SK-N-SH treated with all-trans-retinoic acid at 6 μM for 48 hours (cell line): ENCODE measurements around the gene RFX3.

Source experiments
- ATAC-seq: fragments of 200-7000 bp; cut with Tn5 transposase; 3 replicates; pipeline ENCODE4 v1.9.1; 2020; ENCODE audit warnings: mild to moderate bottlenecking, moderate library complexity
- CSDC2 ChIP-seq: fragments of 250-450 bp; sonication (Bioruptor Pico); IDR thresholded peaks from 2 replicates; pipeline ENCODE4 v1.5.0; 2020; ENCODE audit warnings: mild to moderate bottlenecking, moderate library complexity
- ESRRG ChIP-seq: fragments of 250-450 bp; sonication (Bioruptor Pico); IDR thresholded peaks from 2 replicates; pipeline ENCODE4 v1.6.1; 2021; ENCODE audit warnings: mild to moderate bottlenecking
- GLIS3 ChIP-seq: fragments of 250-450 bp; sonication (Bioruptor Pico); IDR thresholded peaks from 2 replicates; pipeline ENCODE4 v1.5.0; 2020; ENCODE audit warnings: mild to moderate bottlenecking, moderate library complexity
- ISL1 ChIP-seq: fragments of 250-450 bp; sonication (Bioruptor Pico); IDR thresholded peaks from 2 replicates; pipeline ENCODE4 v2.1.2; 2022; ENCODE audit warnings: mild to moderate bottlenecking, moderate library complexity
- OSR1 ChIP-seq: fragments of 250-450 bp; sonication (Bioruptor Pico); IDR thresholded peaks from 2 replicates; pipeline ENCODE4 v1.8.0; 2022; ENCODE audit warnings: moderate library complexity, mild to moderate bottlenecking, inconsistent platforms
- PPARA ChIP-seq: fragments of 250-450 bp; sonication (Bioruptor Pico); IDR thresholded peaks from 2 replicates; pipeline ENCODE4 v1.5.0; 2020; ENCODE audit warnings: mild to moderate bottlenecking, borderline replicate concordance
- RARB ChIP-seq: fragments of 250-450 bp; sonication (Bioruptor Pico); IDR thresholded peaks from 2 replicates; pipeline ENCODE4 v1.8.0; 2021; ENCODE audit warnings: mild to moderate bottlenecking, moderate library complexity
- SNAI2 ChIP-seq: fragments of 250-450 bp; sonication (Bioruptor Pico); IDR thresholded peaks from 2 replicates; pipeline ENCODE4 v1.5.0; 2020; ENCODE audit warnings: mild to moderate bottlenecking, moderate library complexity
- TCF4 ChIP-seq: fragments of 250-450 bp; sonication (Bioruptor Pico); IDR thresholded peaks from 2 replicates; pipeline ENCODE4 v1.8.0; 2021; ENCODE audit warnings: mild to moderate bottlenecking, moderate library complexity, borderline replicate concordance
- TOX ChIP-seq: fragments of 250-450 bp; sonication (Bioruptor Pico); IDR thresholded peaks from 2 replicates; pipeline ENCODE4 v1.8.0; 2021; ENCODE audit warnings: mild to moderate bottlenecking, moderate library complexity, borderline replicate concordance
- ZC3H10 ChIP-seq: fragments of 250-450 bp; sonication (Bioruptor Pico); IDR thresholded peaks from 2 replicates; pipeline ENCODE4 v1.5.1; 2021; ENCODE audit warnings: mild to moderate bottlenecking, moderate library complexity
- ZFP3 ChIP-seq: fragments of 250-450 bp; sonication (Bioruptor Pico); IDR thresholded peaks from 2 replicates; pipeline ENCODE4 v1.5.0; 2020; ENCODE audit warnings: mild to moderate bottlenecking, moderate library complexity
- ZFP30 ChIP-seq: fragments of 450-650 bp; formaldehyde crosslinking; IDR thresholded peaks from 2 replicates; pipeline ENCODE4 v1.5.0; 2022; ENCODE audit warnings: mild to moderate bottlenecking, moderate library complexity
- ZNF565 ChIP-seq: fragments of 450-650 bp; formaldehyde crosslinking; conservative IDR thresholded peaks from 2 replicates; pipeline ENCODE4 v1.5.0; 2020; ENCODE audit warnings: low read depth, mild to moderate bottlenecking, moderate library complexity
- ZNF70 ChIP-seq: fragments of 450-650 bp; formaldehyde crosslinking; IDR thresholded peaks from 2 replicates; pipeline ENCODE4 v1.5.0; 2020; ENCODE audit warnings: mild to moderate bottlenecking, moderate library complexity
- ZNF8 ChIP-seq: fragments of 450-650 bp; formaldehyde crosslinking; IDR thresholded peaks from 2 replicates; pipeline ENCODE4 v1.5.0; 2020; ENCODE audit warnings: mild to moderate bottlenecking, moderate library complexity
- TF ChIP-seq, protein P1 (sequence below): fragments of 250-450 bp; sonication (Bioruptor Pico); IDR thresholded peaks from 2 replicates; pipeline ENCODE4 v1.5.1; 2021; ENCODE audit warnings: mild to moderate bottlenecking, moderate library complexity
- TF ChIP-seq, protein P2 (sequence below): fragments of 250-450 bp; sonication (Bioruptor Pico); IDR thresholded peaks from 2 replicates; pipeline ENCODE4 v1.8.0; 2020; ENCODE audit warnings: mild to moderate bottlenecking, moderate library complexity, borderline replicate concordance
- TF ChIP-seq, protein P3 (sequence below): fragments of 250-450 bp; sonication (Bioruptor Pico); IDR thresholded peaks from 2 replicates; pipeline ENCODE4 v1.5.0; 2020; ENCODE audit warnings: mild to moderate bottlenecking, moderate library complexity
- TF ChIP-seq, protein P4 (sequence below): fragments of 250-450 bp; sonication (Bioruptor Pico); IDR thresholded peaks from 2 replicates; pipeline ENCODE4 v1.5.1; 2020; ENCODE audit warnings: low read depth, mild to moderate bottlenecking, moderate library complexity
- TF ChIP-seq, protein P5 (sequence below): fragments of 250-450 bp; sonication (Bioruptor Pico); IDR thresholded peaks from 2 replicates; pipeline ENCODE4 v1.8.0; 2021; ENCODE audit warnings: low read depth, mild to moderate bottlenecking, moderate library complexity, borderline replicate concordance

Gene RFX3

DNA sequence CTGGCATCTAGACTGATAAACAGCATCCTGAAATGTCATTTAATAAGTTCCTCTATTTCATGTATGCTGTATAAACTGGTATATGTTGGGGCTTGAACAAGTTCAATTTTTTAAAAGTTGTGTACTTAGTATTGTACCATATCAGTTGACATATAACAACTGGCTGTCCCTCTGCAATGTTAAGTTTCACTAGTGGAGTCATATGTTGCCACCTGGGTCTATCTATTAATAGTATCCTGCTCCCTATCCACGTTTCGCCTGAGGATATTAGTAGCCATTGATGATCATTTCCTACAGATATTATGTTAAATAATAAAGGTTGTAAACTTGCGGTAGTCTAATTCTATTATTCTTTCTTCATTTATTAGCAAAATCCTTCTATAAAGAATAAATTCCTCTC lies 177.6 kb downstream of the RFX3 start:
- TF ChIP-seq TCF4 (CRISPR knock-in tag) (no peak), OSR1 (no peak), CSDC2 (CRISPR knock-in tag) (no peak), ZFP3 (CRISPR knock-in tag) (no peak), ISL1 (CRISPR knock-in tag) (no peak), PPARA (CRISPR knock-in tag) (no peak)
- TF ChIP-seq, all 23 proteins: peak for 0
- no peak for ATAC-seq

DNA sequence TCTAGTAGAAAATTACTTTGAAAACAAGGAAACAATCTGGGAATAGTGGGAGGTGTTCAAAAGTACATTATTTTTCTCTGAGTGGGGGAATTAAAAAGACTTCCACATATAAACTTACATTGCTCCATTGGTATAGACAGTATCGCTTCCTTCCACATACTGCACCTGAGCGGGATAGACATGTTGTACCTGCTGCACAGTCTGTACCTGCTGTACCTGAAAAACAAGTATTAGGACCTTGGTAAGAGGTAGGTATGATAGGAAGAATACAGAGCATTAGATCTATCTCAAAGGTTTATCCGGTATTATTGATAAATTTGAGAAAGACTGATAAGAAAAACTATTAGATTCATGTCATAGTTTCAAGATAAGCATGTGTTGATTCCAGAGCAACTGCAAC lies 179.3 kb downstream of the RFX3 start:
- ATAC-seq = no peak
- TF ChIP-seq ZFP30 (CRISPR knock-in tag) = no peak
- TF ChIP-seq, protein P1, sequence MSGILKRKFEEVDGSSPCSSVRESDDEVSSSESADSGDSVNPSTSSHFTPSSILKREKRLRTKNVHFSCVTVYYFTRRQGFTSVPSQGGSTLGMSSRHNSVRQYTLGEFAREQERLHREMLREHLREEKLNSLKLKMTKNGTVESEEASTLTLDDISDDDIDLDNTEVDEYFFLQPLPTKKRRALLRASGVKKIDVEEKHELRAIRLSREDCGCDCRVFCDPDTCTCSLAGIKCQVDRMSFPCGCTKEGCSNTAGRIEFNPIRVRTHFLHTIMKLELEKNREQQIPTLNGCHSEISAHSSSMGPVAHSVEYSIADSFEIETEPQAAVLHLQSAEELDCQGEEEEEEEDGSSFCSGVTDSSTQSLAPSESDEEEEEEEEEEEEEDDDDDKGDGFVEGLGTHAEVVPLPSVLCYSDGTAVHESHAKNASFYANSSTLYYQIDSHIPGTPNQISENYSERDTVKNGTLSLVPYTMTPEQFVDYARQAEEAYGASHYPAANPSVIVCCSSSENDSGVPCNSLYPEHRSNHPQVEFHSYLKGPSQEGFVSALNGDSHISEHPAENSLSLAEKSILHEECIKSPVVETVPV (CRISPR knock-in tag) = no peak
- no peak for TF ChIP-seq CSDC2 (CRISPR knock-in tag)
- TF ChIP-seq ZFP3 (CRISPR knock-in tag) = no peak
- TF ChIP-seq TCF4 (CRISPR knock-in tag) = no peak
- no peak for TF ChIP-seq GLIS3 (CRISPR knock-in tag)
- TF ChIP-seq SNAI2 (CRISPR knock-in tag) = no peak
- TF ChIP-seq, protein P2, sequence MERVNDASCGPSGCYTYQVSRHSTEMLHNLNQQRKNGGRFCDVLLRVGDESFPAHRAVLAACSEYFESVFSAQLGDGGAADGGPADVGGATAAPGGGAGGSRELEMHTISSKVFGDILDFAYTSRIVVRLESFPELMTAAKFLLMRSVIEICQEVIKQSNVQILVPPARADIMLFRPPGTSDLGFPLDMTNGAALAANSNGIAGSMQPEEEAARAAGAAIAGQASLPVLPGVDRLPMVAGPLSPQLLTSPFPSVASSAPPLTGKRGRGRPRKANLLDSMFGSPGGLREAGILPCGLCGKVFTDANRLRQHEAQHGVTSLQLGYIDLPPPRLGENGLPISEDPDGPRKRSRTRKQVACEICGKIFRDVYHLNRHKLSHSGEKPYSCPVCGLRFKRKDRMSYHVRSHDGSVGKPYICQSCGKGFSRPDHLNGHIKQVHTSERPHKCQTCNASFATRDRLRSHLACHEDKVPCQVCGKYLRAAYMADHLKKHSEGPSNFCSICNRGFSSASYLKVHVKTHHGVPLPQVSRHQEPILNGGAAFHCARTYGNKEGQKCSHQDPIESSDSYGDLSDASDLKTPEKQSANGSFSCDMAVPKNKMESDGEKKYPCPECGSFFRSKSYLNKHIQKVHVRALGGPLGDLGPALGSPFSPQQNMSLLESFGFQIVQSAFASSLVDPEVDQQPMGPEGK (CRISPR knock-in tag) = no peak
- TF ChIP-seq ISL1 (CRISPR knock-in tag) = no peak
- no peak for TF ChIP-seq ZNF8 (CRISPR knock-in tag)
- TF ChIP-seq, protein P3, sequence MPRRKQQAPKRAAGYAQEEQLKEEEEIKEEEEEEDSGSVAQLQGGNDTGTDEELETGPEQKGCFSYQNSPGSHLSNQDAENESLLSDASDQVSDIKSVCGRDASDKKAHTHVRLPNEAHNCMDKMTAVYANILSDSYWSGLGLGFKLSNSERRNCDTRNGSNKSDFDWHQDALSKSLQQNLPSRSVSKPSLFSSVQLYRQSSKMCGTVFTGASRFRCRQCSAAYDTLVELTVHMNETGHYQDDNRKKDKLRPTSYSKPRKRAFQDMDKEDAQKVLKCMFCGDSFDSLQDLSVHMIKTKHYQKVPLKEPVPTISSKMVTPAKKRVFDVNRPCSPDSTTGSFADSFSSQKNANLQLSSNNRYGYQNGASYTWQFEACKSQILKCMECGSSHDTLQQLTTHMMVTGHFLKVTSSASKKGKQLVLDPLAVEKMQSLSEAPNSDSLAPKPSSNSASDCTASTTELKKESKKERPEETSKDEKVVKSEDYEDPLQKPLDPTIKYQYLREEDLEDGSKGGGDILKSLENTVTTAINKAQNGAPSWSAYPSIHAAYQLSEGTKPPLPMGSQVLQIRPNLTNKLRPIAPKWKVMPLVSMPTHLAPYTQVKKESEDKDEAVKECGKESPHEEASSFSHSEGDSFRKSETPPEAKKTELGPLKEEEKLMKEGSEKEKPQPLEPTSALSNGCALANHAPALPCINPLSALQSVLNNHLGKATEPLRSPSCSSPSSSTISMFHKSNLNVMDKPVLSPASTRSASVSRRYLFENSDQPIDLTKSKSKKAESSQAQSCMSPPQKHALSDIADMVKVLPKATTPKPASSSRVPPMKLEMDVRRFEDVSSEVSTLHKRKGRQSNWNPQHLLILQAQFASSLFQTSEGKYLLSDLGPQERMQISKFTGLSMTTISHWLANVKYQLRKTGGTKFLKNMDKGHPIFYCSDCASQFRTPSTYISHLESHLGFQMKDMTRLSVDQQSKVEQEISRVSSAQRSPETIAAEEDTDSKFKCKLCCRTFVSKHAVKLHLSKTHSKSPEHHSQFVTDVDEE (CRISPR knock-in tag) = no peak
- TF ChIP-seq OSR1 = no peak
- TF ChIP-seq, protein P4, sequence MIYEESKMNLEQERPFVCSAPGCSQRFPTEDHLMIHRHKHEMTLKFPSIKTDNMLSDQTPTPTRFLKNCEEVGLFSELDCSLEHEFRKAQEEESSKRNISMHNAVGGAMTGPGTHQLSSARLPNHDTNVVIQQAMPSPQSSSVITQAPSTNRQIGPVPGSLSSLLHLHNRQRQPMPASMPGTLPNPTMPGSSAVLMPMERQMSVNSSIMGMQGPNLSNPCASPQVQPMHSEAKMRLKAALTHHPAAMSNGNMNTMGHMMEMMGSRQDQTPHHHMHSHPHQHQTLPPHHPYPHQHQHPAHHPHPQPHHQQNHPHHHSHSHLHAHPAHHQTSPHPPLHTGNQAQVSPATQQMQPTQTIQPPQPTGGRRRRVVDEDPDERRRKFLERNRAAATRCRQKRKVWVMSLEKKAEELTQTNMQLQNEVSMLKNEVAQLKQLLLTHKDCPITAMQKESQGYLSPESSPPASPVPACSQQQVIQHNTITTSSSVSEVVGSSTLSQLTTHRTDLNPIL (CRISPR knock-in tag) = no peak
- no peak for TF ChIP-seq ZNF565 (CRISPR knock-in tag)
- TF ChIP-seq, protein P5, sequence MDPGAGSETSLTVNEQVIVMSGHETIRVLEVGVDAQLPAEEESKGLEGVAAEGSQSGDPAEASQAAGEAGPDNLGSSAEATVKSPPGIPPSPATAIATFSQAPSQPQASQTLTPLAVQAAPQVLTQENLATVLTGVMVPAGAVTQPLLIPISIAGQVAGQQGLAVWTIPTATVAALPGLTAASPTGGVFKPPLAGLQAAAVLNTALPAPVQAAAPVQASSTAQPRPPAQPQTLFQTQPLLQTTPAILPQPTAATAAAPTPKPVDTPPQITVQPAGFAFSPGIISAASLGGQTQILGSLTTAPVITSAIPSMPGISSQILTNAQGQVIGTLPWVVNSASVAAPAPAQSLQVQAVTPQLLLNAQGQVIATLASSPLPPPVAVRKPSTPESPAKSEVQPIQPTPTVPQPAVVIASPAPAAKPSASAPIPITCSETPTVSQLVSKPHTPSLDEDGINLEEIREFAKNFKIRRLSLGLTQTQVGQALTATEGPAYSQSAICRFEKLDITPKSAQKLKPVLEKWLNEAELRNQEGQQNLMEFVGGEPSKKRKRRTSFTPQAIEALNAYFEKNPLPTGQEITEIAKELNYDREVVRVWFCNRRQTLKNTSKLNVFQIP (CRISPR knock-in tag) = no peak
- TF ChIP-seq ZNF70 (CRISPR knock-in tag) = no peak
- TF ChIP-seq TOX (CRISPR knock-in tag) = no peak
- no peak for TF ChIP-seq ESRRG (CRISPR knock-in tag)
- no peak for TF ChIP-seq ZC3H10 (CRISPR knock-in tag)
- no peak for TF ChIP-seq RARB (CRISPR knock-in tag)

DNA sequence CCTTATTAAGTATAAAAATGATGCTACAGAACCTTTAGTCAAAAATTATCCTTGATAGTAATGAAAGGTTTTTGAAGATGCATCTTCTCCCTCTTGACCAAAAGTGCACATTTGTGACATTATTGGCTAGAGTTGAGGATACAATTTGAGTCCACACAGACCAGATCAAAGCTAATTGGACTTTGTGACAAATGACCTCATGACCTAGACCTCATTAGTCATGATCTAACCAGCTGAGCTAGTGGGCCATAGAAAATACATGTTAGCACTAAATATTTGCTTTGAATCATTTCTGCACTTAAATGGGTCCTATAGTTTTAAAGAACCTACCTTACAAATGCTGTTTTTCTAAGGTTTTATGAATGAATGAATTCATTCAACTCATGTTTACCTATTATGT lies 182.1 kb downstream of the RFX3 start:
- no peak for ATAC-seq
- TF ChIP-seq ZFP3 (CRISPR knock-in tag) (no peak), SNAI2 (CRISPR knock-in tag) (no peak), TOX (CRISPR knock-in tag) (no peak), RARB (CRISPR knock-in tag) (no peak), ESRRG (CRISPR knock-in tag) (no peak), ZNF565 (CRISPR knock-in tag) (no peak), ZNF8 (CRISPR knock-in tag) (no peak)
- TF ChIP-seq, protein P5 (CRISPR knock-in tag) = no peak
- TF ChIP-seq, protein P1 (CRISPR knock-in tag) = no peak
